ENCODE measurements around the gene MEIS2. TPM values are rescaled to one million over a fixed set of nuclear protein-coding genes. Genes with fewer than 3 reads are reported as not detected.
A peak's percentile ranks its signal among the peaks of the same experiment; 100 is the strongest.

MEIS2 gene
- total RNA-seq, 1 donor from 2014 or later: 35.6 TPM

- Histone ChIP-seq H3K9ac (ENCODE audit: low read length) (no peak overlapping the region), H3K79me2 (ENCODE audit: insufficient read depth, low read length) (peaks cover 12% of the 10 kb centered on the region), H3K4me1 (ENCODE audit: insufficient read depth, low read length) (peaks cover 13% of the 10 kb centered on the region), H3K27ac (ENCODE audit: low read depth, low read length) (no peak overlapping the region), H3K9me3 (ENCODE audit: insufficient read depth, low read depth, low read length) (no peaks in the 10 kb centered on the region), H3K27me3 (ENCODE audit: insufficient read depth, low read length) (no peaks in the 10 kb centered on the region), H2AFZ (ENCODE audit: low read depth, low read length) (no peak overlapping the region), H3K4me2 (ENCODE audit: low read length) (no peak overlapping the region), H3K36me3 (ENCODE audit: insufficient read depth, low read length) (no peaks in the 10 kb centered on the region), H4K20me1 (ENCODE audit: insufficient read depth, low read length) (peaks cover 21% of the 10 kb centered on the region), H3K4me3 (ENCODE audit: insufficient read depth, low read depth, low read length) (no peak overlapping the region)
- peaks cover 15% of the 10 kb centered on the region for H3K4me1 Mint-ChIP-seq (ENCODE audit: low read depth, unreplicated experiment)
- H3K9me3 Mint-ChIP-seq (ENCODE audit: unreplicated experiment): no peaks in the 10 kb centered on the region
- peaks cover 1% of the 10 kb centered on the region for H3K36me3 Mint-ChIP-seq (ENCODE audit: low read depth, unreplicated experiment)
- no peak overlapping the region for H3K27ac Mint-ChIP-seq (ENCODE audit: unreplicated experiment)
- H3K27me3 Mint-ChIP-seq (ENCODE audit: low read depth, unreplicated experiment): no peaks in the 10 kb centered on the region
- TF ChIP-seq EZH2 (IDR thresholded peaks at IDR 0.05; ENCODE audit: insufficient read depth, low read length): no peak
- no peak for TF ChIP-seq CTCF (IDR thresholded peaks at IDR 0.05; ENCODE audit: insufficient read depth, low read depth, low read length)
- DNase-seq (ENCODE audit: low read depth) (no peak), FAIRE-seq (no peak)
- no peak overlapping the region for H3K4me3 Mint-ChIP-seq (ENCODE audit: unreplicated experiment)
These were observed 191.4 kb downstream of the MEIS2 start for GRCh38 chr15:36908991-36909390.

GRCh38 chr15:36907295-36907694, 193.1 kb downstream of the MEIS2 start:
- Histone ChIP-seq H3K4me3 (ENCODE audit: insufficient read depth, low read depth, low read length) (no peak overlapping the region), H3K36me3 (ENCODE audit: insufficient read depth, low read length) (no peaks in the 10 kb centered on the region), H3K4me2 (ENCODE audit: low read length) (no peak overlapping the region), H3K9me3 (ENCODE audit: insufficient read depth, low read depth, low read length) (no peaks in the 10 kb centered on the region), H3K27ac (ENCODE audit: low read depth, low read length) (no peak overlapping the region), H3K79me2 (ENCODE audit: insufficient read depth, low read length) (peaks cover 16% of the 10 kb centered on the region), H3K27me3 (ENCODE audit: insufficient read depth, low read length) (no peaks in the 10 kb centered on the region), H3K4me1 (ENCODE audit: insufficient read depth, low read length) (peaks cover 10% of the 10 kb centered on the region), H4K20me1 (ENCODE audit: insufficient read depth, low read length) (peaks cover 24% of the 10 kb centered on the region), H2AFZ (ENCODE audit: low read depth, low read length) (no peak overlapping the region), H3K9ac (ENCODE audit: low read length) (no peak overlapping the region)
- peaks cover 18% of the 10 kb centered on the region for H3K4me1 Mint-ChIP-seq (ENCODE audit: low read depth, unreplicated experiment)
- TF ChIP-seq CTCF (IDR thresholded peaks at IDR 0.05; ENCODE audit: insufficient read depth, low read depth, low read length) (no peak), EZH2 (IDR thresholded peaks at IDR 0.05; ENCODE audit: insufficient read depth, low read length) (no peak)
- no peaks in the 10 kb centered on the region for H3K9me3 Mint-ChIP-seq (ENCODE audit: unreplicated experiment)
- FAIRE-seq (no peak), DNase-seq (ENCODE audit: low read depth) (no peak)
- no peaks in the 10 kb centered on the region for H3K27me3 Mint-ChIP-seq (ENCODE audit: low read depth, unreplicated experiment)
- H3K36me3 Mint-ChIP-seq (ENCODE audit: low read depth, unreplicated experiment): no peaks in the 10 kb centered on the region
- no peak overlapping the region for H3K27ac Mint-ChIP-seq (ENCODE audit: unreplicated experiment)
- H3K4me3 Mint-ChIP-seq (ENCODE audit: unreplicated experiment): no peak overlapping the region

- Mint-ChIP-seq H3K9me3 (ENCODE audit: unreplicated experiment) (no peaks in the 10 kb centered on the region), H3K4me3 (ENCODE audit: unreplicated experiment) (no peak overlapping the region), H3K27me3 (ENCODE audit: low read depth, unreplicated experiment) (no peaks in the 10 kb centered on the region), H3K27ac (ENCODE audit: unreplicated experiment) (no peak overlapping the region), H3K36me3 (ENCODE audit: low read depth, unreplicated experiment) (no peaks in the 10 kb centered on the region), H3K4me1 (ENCODE audit: low read depth, unreplicated experiment) (peaks cover 13% of the 10 kb centered on the region)
- Histone ChIP-seq H3K79me2 (ENCODE audit: insufficient read depth, low read length) (peaks cover 16% of the 10 kb centered on the region), H2AFZ (ENCODE audit: low read depth, low read length) (no peak overlapping the region), H3K36me3 (ENCODE audit: insufficient read depth, low read length) (no peaks in the 10 kb centered on the region), H3K27me3 (ENCODE audit: insufficient read depth, low read length) (no peaks in the 10 kb centered on the region), H3K4me3 (ENCODE audit: insufficient read depth, low read depth, low read length) (no peak overlapping the region), H3K9ac (ENCODE audit: low read length) (no peak overlapping the region), H3K4me2 (ENCODE audit: low read length) (no peak overlapping the region), H3K9me3 (ENCODE audit: insufficient read depth, low read depth, low read length) (no peaks in the 10 kb centered on the region), H4K20me1 (ENCODE audit: insufficient read depth, low read length) (peaks cover 24% of the 10 kb centered on the region), H3K4me1 (ENCODE audit: insufficient read depth, low read length) (peaks cover 3% of the 10 kb centered on the region), H3K27ac (ENCODE audit: low read depth, low read length) (no peak overlapping the region)
- DNase-seq (ENCODE audit: low read depth) (peak; percentile 85), FAIRE-seq (no peak)
- TF ChIP-seq EZH2 (IDR thresholded peaks at IDR 0.05; ENCODE audit: insufficient read depth, low read length) (no peak), CTCF (IDR thresholded peaks at IDR 0.05; ENCODE audit: insufficient read depth, low read depth, low read length) (no peak)
These were observed 194.4 kb downstream of the MEIS2 start for GRCh38 chr15:36905908-36906307.

Data from astrocyte (in vitro differentiated cells and primary cell).